ENCODE data around the gene PGLYRP2. TPM values are rescaled to one million over a fixed set of nuclear protein-coding genes. Genes with fewer than 3 reads are reported as not detected.

PGLYRP2 gene
- polyA plus RNA-seq, 1 donor from 2014 or later, result not detected

DNA sequence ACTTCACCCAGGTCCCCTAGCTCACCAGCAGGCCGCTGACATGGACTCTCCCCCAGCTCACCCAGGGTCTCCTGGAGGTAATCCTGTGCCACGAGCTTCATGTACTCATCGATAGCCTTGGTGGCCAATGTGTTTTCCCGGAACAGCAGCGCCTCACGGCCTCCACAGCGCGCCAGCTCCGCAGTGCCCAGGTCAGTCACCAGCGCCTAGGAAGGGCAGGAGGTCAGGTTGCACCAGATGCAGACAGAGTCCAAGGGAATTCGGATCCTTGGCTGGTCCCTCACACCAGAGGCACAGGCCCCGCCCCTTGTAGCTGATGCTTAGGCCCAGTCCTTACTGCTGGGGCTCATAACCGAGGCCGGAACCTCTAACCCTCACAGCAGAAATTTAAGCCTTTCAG, 22.9 kb downstream of the PGLYRP2 start:
- H2AFZ ChIP-seq (ENCODE audit: low read depth, low read length), result no peak overlapping the region
- H3K4me2 ChIP-seq (ENCODE audit: low read length), result no peak overlapping the region
- peaks cover 76% of the 10 kb centered on the region for H3K27me3 ChIP-seq (ENCODE audit: insufficient read depth, low read depth, low read length)
- no peaks in the 10 kb centered on the region for H3K79me2 ChIP-seq (replicated peaks; ENCODE audit: insufficient read depth, low read length)
- H3K27ac ChIP-seq (ENCODE audit: low read length), result no peak overlapping the region
- no peaks in the 10 kb centered on the region for H3K36me3 ChIP-seq (ENCODE audit: insufficient read depth, low read length)
- no peaks in the 10 kb centered on the region for H3K9me2 ChIP-seq (ENCODE audit: insufficient read depth, low read length)
- H3K4me3 ChIP-seq (ENCODE audit: low read length), result peak overlapping the region; percentile 60
- H3F3A ChIP-seq (ENCODE audit: insufficient read depth, low read length, poor library complexity, severe bottlenecking), result no peaks in the 10 kb centered on the region
- TF ChIP-seq, protein P1, sequence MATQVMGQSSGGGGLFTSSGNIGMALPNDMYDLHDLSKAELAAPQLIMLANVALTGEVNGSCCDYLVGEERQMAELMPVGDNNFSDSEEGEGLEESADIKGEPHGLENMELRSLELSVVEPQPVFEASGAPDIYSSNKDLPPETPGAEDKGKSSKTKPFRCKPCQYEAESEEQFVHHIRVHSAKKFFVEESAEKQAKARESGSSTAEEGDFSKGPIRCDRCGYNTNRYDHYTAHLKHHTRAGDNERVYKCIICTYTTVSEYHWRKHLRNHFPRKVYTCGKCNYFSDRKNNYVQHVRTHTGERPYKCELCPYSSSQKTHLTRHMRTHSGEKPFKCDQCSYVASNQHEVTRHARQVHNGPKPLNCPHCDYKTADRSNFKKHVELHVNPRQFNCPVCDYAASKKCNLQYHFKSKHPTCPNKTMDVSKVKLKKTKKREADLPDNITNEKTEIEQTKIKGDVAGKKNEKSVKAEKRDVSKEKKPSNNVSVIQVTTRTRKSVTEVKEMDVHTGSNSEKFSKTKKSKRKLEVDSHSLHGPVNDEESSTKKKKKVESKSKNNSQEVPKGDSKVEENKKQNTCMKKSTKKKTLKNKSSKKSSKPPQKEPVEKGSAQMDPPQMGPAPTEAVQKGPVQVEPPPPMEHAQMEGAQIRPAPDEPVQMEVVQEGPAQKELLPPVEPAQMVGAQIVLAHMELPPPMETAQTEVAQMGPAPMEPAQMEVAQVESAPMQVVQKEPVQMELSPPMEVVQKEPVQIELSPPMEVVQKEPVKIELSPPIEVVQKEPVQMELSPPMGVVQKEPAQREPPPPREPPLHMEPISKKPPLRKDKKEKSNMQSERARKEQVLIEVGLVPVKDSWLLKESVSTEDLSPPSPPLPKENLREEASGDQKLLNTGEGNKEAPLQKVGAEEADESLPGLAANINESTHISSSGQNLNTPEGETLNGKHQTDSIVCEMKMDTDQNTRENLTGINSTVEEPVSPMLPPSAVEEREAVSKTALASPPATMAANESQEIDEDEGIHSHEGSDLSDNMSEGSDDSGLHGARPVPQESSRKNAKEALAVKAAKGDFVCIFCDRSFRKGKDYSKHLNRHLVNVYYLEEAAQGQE (IDR thresholded peaks at IDR 0.05; ENCODE audit: borderline replicate concordance), result no peak
- TF ChIP-seq TAF1 (IDR thresholded peaks at IDR 0.05; ENCODE audit: low read depth) (no peak), POLR2AphosphoS5 (IDR thresholded peaks at IDR 0.05) (no peak), EP300 (conservative IDR thresholded peaks at IDR 0.05; ENCODE audit: poor library complexity, severe bottlenecking) (no peak), EZH2 (IDR thresholded peaks at IDR 0.05; ENCODE audit: borderline replicate concordance, insufficient read depth, low read length, poor library complexity, severe bottlenecking) (no peak), RAD21 (conservative IDR thresholded peaks at IDR 0.05) (no peak), MXI1 (conservative IDR thresholded peaks at IDR 0.05; ENCODE audit: poor library complexity, severe bottlenecking) (no peak), SMC3 (conservative IDR thresholded peaks at IDR 0.05; ENCODE audit: poor library complexity) (no peak)
- TF ChIP-seq, protein P2, sequence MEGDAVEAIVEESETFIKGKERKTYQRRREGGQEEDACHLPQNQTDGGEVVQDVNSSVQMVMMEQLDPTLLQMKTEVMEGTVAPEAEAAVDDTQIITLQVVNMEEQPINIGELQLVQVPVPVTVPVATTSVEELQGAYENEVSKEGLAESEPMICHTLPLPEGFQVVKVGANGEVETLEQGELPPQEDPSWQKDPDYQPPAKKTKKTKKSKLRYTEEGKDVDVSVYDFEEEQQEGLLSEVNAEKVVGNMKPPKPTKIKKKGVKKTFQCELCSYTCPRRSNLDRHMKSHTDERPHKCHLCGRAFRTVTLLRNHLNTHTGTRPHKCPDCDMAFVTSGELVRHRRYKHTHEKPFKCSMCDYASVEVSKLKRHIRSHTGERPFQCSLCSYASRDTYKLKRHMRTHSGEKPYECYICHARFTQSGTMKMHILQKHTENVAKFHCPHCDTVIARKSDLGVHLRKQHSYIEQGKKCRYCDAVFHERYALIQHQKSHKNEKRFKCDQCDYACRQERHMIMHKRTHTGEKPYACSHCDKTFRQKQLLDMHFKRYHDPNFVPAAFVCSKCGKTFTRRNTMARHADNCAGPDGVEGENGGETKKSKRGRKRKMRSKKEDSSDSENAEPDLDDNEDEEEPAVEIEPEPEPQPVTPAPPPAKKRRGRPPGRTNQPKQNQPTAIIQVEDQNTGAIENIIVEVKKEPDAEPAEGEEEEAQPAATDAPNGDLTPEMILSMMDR (IDR thresholded peaks at IDR 0.05; ENCODE audit: poor library complexity, severe bottlenecking), result no peak
- H3K9me3 ChIP-seq (ENCODE audit: low read length), result no peaks in the 10 kb centered on the region
- no peak overlapping the region for H3K9ac ChIP-seq (ENCODE audit: low read length)
- H4K20me1 ChIP-seq (ENCODE audit: insufficient read depth), result no peaks in the 10 kb centered on the region

DNA sequence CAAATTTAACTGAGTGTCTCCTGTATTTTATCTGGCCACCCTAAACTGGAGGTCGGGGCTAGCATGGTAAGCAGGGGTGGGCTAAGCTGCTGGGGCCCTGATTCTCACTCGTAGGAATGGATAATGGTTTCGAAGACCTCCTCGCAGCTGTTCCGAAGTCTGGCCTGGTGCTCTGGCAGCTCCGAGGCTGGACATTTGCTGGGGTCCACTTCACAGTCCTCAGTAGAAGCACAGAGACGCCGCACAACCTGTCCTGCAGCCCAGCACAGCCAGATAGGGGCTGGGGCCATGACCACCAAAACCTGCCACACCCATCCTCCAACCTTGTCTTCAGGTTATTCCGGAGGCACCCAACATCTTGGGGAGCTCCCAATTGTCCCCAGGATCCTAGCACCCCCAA, 23.3 kb downstream of the PGLYRP2 start:
- Histone ChIP-seq H3K27ac (ENCODE audit: low read length) (no peak overlapping the region), H3K4me3 (ENCODE audit: low read length) (no peak overlapping the region), H3K36me3 (ENCODE audit: insufficient read depth, low read length) (no peaks in the 10 kb centered on the region), H3K9ac (ENCODE audit: low read length) (no peak overlapping the region), H2AFZ (ENCODE audit: low read depth, low read length) (no peak overlapping the region), H4K20me1 (ENCODE audit: insufficient read depth) (no peaks in the 10 kb centered on the region), H3K79me2 (replicated peaks; ENCODE audit: insufficient read depth, low read length) (no peaks in the 10 kb centered on the region), H3F3A (ENCODE audit: insufficient read depth, low read length, poor library complexity, severe bottlenecking) (no peaks in the 10 kb centered on the region), H3K27me3 (ENCODE audit: insufficient read depth, low read depth, low read length) (peaks cover 72% of the 10 kb centered on the region), H3K9me2 (ENCODE audit: insufficient read depth, low read length) (no peaks in the 10 kb centered on the region), H3K9me3 (ENCODE audit: low read length) (no peaks in the 10 kb centered on the region), H3K4me2 (ENCODE audit: low read length) (no peak overlapping the region)
- TF ChIP-seq SMC3 (conservative IDR thresholded peaks at IDR 0.05; ENCODE audit: poor library complexity), result no peak
- no peak for TF ChIP-seq MXI1 (conservative IDR thresholded peaks at IDR 0.05; ENCODE audit: poor library complexity, severe bottlenecking)
- no peak for TF ChIP-seq POLR2AphosphoS5 (IDR thresholded peaks at IDR 0.05)
- no peak for TF ChIP-seq EZH2 (IDR thresholded peaks at IDR 0.05; ENCODE audit: borderline replicate concordance, insufficient read depth, low read length, poor library complexity, severe bottlenecking)
- TF ChIP-seq, protein P2 (IDR thresholded peaks at IDR 0.05; ENCODE audit: poor library complexity, severe bottlenecking), result no peak
- TF ChIP-seq, protein P1 (IDR thresholded peaks at IDR 0.05; ENCODE audit: borderline replicate concordance), result no peak
- TF ChIP-seq TAF1 (IDR thresholded peaks at IDR 0.05; ENCODE audit: low read depth), result no peak
- TF ChIP-seq RAD21 (conservative IDR thresholded peaks at IDR 0.05), result no peak
- TF ChIP-seq EP300 (conservative IDR thresholded peaks at IDR 0.05; ENCODE audit: poor library complexity, severe bottlenecking), result no peak
